Heart right ventricle (tissue), 16 donors: ENCODE measurements around the gene TNFRSF4. TPM values are rescaled to one million over a fixed set of nuclear protein-coding genes. Genes with fewer than 3 reads are reported as not detected.
A peak's percentile ranks its signal among the peaks of the same experiment; 100 is the strongest.

Experiments
- ATAC-seq, 8 donors: fragments of 200-7000 bp; cut with Tn5 transposase; one replicate each; pipeline ENCODE4 v1.9.1; 2020; ENCODE audit warnings: mild to moderate bottlenecking in 8 of 8, moderate library complexity in 8 of 8, moderate number of reproducible peaks in 1 of 8
- DNase-seq, 2 donors: peaks; one replicate each; pipeline ENCODE4 v3.0.0-alpha.2; 2020
- H3K27ac ChIP-seq, 10 donors: fragments of 200-600 bp; sonication (generic) in 2 of 10; one replicate each; pipeline versions ENCODE4 v1.5.0 to v1.8.0; 2020 to 2022; ENCODE audit warnings: mild to moderate bottlenecking in 3 of 10
- H3K27me3 ChIP-seq, 7 donors: fragments of 200-600 bp; one replicate each; pipeline ENCODE4 v1.8.0; 2021 to 2022; ENCODE audit warnings: mild to moderate bottlenecking in 2 of 7
- H3K36me3 ChIP-seq, 9 donors: fragments of 200-600 bp; sonication (generic) in 1 of 9; one replicate each; pipeline versions ENCODE4 v1.5.0 to v1.8.0; 2020 to 2022; ENCODE audit warnings: mild to moderate bottlenecking in 2 of 9
- H3K4me1 ChIP-seq, 9 donors: fragments of 200-600 bp; sonication (generic) in 1 of 9; one replicate each; pipeline versions ENCODE4 v1.5.0 to v1.8.0; 2020 to 2022; ENCODE audit warnings: mild to moderate bottlenecking in 4 of 9
- H3K4me3 ChIP-seq, 10 donors: fragments of 200-600 bp; sonication (generic) in 2 of 10; one replicate each; pipeline versions ENCODE4 v1.5.0 to v1.8.0; 2020 to 2022; ENCODE audit warnings: mild to moderate bottlenecking in 7 of 10, moderate library complexity in 2 of 10
- H3K9me3 ChIP-seq, 11 donors: fragments of 200-600 bp in 10 of 11; sonication (generic) in 2 of 11; one replicate each; pipeline versions ENCODE4 v1.5.0 to v1.8.0; 2013 to 2022; ENCODE audit warnings: mild to moderate bottlenecking in 2 of 11, control low read depth in 1 of 11, moderate library complexity in 1 of 11
- WGBS, 2 donors: extraction: QIAGEN DNeasy Blood & Tissue Kit; methylation state at CpG; one replicate each; pipeline ENCODE4 v1.1.7; 2013; ENCODE audit warnings: inconsistent platforms in 1 of 2; 5-methylcytosine and 5-hydroxymethylcytosine counted together
- intact Hi-C, 10 donors: fragments of 100-400 bp; cut with DNase I; formaldehyde crosslinking; loops; one replicate each; pipeline versions ENCODE4 v1.11.1 to v1.14.2; 2022
- long read RNA-seq, 3 donors: library from polyadenylated mRNA; unstranded; transcript quantifications; one replicate each; pipeline ENCODE4 v2.0.0, GENCODE V29; 2020 to 2021
- polyA plus RNA-seq, 2 donors: library from polyadenylated mRNA; stranded (reverse); fragments of 200-250 nt; gene quantifications; one replicate each; pipeline ENCODE4 v1.2.3, GENCODE V29; 2013
- total RNA-seq, 10 donors: library from RNA; stranded (reverse); fragmentation: NEBNext Ultra II Directional in 3 of 10; extraction: Animal tissue kit (Norgen Biotek cat#: 25700) in 3 of 10; gene quantifications; one replicate each; pipeline versions ENCODE4 v1.2.1 to v1.2.4, GENCODE V29; 2021 to 2023
- TF ChIP-seq, protein P1 (sequence below), 9 donors: fragments of 200-600 bp; sonication (generic) in 2 of 9; IDR thresholded peaks; one replicate each; pipeline versions ENCODE4 v1.5.0 to v1.8.0; 2021 to 2022; ENCODE audit warnings: antibody characterized with exemption in 9 of 9, mild to moderate bottlenecking in 5 of 9, moderate library complexity in 1 of 9
- donor health status: Arrhythmogenic right ventricular cardiomyopathy.
- donor health status: ischemic (EF 13 %, LVEDD 7.1; RV severe dilation, severe dysfunction).
- donor health status: healthy with polysubstance abuse.
- donor health status: DM: no; HTN: yes; CAD: no.
- donor health status: DM: no; HTN: no; CAD: no.
- donor health status: ischemic (EF 25% LVEDD 6.9; RV normal size, moderate dysfunction).
- donor health status: ischemic (EF 25% LVEDD 5.7; RV mildly dilated, moderate dysfunction).
- donor health status: healthy.
- donor health status: DM: yes; HTN: yes; CAD: no.
- donor health status: Ischemic cardiomyopathy.
- donor health status: ischemic (EF 35%, LVEDD 5.7; RV mildly dilated, moderate dysfunction).
- donor health status: nonischemic (EF 11% LVEDD 7.7; RV severe dilation, severe dysfunction).
- donor health status: DM: yes; HTN: yes; CAD: no.
- donor health status: PGD.
- donor health status: ischemic (EF 29% LVEDD 5.4; RV normal size, mild dysfunction).
- donor health status: nonischemic (EF 23%, LVEDD 6.1; RV moderate dilation, normal function).

TNFRSF4 gene
- total RNA-seq (10 to 100 TPM in 1 of 10 donors, 1 to 10 TPM in 7, under 1 TPM in 2; 0.52 to 24.8 (median 5.0) TPM), polyA plus RNA-seq (1 to 10 TPM; 3.8 to 9.8 TPM)
- long read RNA-seq, donor 1, partial matches to known transcripts: 1 of 5 reads
- long read RNA-seq, donor 1, other reads (novel, unspliced or antisense): 1 of 5 reads
- long read RNA-seq, donor 2, partial matches to known transcripts: 0 of 4 reads
- long read RNA-seq, donor 2, other reads (novel, unspliced or antisense): 2 of 4 reads
- long read RNA-seq, donor 3: 0 reads

DNA sequence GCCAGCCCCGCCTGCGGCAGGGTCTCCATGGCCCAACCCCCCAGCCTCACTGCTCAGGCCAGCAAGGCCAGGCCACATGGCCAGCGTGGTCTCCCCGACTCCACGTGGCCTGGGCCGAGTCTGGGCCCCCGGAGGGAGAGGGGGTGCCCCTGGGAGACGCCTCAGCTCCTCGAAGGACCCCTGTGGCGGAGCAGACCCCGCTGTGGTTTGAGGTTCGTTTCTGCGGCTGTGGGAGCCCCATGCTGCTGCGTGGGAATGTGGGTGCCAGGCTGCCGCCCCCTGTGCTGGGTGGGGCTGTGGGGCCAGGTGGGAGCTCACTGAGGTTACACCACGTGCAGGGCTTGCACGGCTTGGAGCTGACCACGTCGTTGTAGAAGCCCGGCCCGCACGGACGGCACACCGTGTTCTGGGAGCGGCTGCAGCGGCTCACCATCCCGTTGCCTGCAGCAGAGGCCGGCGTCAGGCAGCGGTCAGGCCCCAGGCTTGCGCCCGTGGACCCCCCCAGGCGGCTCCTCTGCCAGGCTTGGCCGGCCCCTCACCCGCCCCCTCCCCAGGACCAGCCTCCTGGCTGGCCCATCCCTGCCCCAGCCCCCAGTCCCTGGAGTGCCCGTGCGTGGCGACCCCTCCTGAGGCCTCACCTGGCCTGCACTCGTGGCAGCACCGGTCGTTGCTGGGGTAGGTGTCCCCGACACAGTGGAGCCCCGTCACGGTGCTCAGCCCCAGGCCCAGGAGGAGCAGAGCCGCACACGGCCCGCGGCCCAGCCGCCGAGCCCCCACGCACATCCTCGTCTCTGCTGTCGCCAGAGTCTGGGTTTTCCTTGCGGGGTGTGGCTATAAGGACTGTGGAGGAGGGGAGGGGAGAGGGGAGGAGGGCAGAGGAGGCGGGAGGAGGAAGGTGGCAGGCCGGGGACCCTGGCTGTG is at the start of gene TNFRSF4:
TSS of gene TNFRSF4 (minus strand) at position 809 of the 921 bp plus-strand sequence. CDS start at position 783, 26 bp downstream.
- Histone ChIP-seq H3K4me1 (peaks cover 2 to 71% (median 40%) of the 10 kb centered on the region in 9 donors), H3K27me3 (peaks cover 0 to 29% (median 0%) of the 10 kb centered on the region in 7 donors), H3K9me3 (no peaks in the 10 kb centered on the region), H3K4me3 (peak within 1 kb of the TSS in 9 of 10 donors; percentile 19 to 59 (median 53)), H3K36me3 (peaks cover 0 to 37% (median 13%) of the 10 kb centered on the region in 9 donors), H3K27ac (peak within 1 kb of the TSS in 9 of 10 donors; percentile 69 to 87 (median 78))
- intact Hi-C loops: no loop called here
- TF ChIP-seq, protein P1, sequence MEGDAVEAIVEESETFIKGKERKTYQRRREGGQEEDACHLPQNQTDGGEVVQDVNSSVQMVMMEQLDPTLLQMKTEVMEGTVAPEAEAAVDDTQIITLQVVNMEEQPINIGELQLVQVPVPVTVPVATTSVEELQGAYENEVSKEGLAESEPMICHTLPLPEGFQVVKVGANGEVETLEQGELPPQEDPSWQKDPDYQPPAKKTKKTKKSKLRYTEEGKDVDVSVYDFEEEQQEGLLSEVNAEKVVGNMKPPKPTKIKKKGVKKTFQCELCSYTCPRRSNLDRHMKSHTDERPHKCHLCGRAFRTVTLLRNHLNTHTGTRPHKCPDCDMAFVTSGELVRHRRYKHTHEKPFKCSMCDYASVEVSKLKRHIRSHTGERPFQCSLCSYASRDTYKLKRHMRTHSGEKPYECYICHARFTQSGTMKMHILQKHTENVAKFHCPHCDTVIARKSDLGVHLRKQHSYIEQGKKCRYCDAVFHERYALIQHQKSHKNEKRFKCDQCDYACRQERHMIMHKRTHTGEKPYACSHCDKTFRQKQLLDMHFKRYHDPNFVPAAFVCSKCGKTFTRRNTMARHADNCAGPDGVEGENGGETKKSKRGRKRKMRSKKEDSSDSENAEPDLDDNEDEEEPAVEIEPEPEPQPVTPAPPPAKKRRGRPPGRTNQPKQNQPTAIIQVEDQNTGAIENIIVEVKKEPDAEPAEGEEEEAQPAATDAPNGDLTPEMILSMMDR (IDR thresholded peaks at IDR 0.05): no peak
- ATAC-seq: peak in 7 of 8 donors; percentile 1 to 29 (median 23)
- DNase-seq: peak in 1 of 2 donors; percentile 24
- 45 to 54% methylated on average over 54 to 56 of the region's 56 CpGs for WGBS, 2 donors

DNA sequence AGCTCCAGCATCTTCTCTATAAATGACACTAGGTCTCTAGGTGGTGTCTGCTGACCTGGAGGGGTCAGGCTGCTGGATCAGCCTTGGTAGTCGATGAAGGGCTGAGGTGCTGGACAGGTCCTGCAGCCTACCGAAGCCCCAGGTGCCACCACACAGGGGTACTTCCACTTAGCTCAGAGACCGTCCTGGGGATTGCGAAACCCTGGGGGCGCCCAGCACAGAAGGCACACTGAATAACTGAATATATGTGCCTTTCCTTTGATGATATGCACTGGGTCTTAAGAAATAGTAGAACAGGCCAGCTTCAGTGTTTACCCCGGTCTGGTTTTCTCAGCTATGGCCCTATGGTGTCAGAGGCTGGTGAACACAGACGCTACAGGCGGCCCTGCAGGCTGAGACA is 48.8 kb upstream of the TNFRSF4 start:
- Histone ChIP-seq H3K4me3 (no peak overlapping the region), H3K36me3 (peaks cover 0 to 90% (median 28%) of the 10 kb centered on the region in 9 donors), H3K9me3 (no peaks in the 10 kb centered on the region), H3K27me3 (no peaks in the 10 kb centered on the region), H3K27ac (no peak overlapping the region), H3K4me1 (peaks cover 0 to 35% (median 22%) of the 10 kb centered on the region in 9 donors)
- ATAC-seq (no peak), DNase-seq (no peak)
- 93 to 95% methylated on average over 8 of the region's 8 CpGs for WGBS, 2 donors
- TF ChIP-seq, protein P1 (IDR thresholded peaks at IDR 0.05): no peak
- intact Hi-C loops: no loop called here

DNA sequence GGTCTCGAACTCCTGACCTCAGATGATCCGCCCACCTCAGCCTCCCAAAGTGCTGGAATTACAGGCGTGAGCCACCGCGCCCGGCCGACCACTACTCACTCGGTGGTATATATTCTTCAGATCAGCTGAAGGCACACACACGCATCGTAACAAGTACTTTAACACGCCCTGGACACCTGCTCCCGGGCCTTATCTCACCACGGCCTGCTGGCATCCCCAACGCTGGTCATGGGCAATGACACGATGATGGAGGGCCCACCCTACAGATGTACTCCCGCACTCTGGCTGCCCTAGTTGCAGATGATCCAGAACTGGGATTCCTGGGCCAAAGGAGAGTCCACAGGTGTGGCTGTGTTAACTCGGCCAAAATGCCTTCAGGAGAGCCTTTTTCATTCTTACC is 48.1 kb upstream of the TNFRSF4 start:
- Histone ChIP-seq H3K36me3 (peaks cover 0 to 84% (median 28%) of the 10 kb centered on the region in 9 donors), H3K9me3 (no peaks in the 10 kb centered on the region), H3K27me3 (no peaks in the 10 kb centered on the region), H3K4me3 (no peak overlapping the region), H3K4me1 (peaks cover 0 to 35% (median 22%) of the 10 kb centered on the region in 9 donors), H3K27ac (no peak overlapping the region)
- no peak for DNase-seq
- TF ChIP-seq, protein P1 (IDR thresholded peaks at IDR 0.05): no peak
- intact Hi-C loops: no loop called here
- 95 to 96% methylated on average over 16 to 17 of the region's 17 CpGs for WGBS, 2 donors
- no peak for ATAC-seq

DNA sequence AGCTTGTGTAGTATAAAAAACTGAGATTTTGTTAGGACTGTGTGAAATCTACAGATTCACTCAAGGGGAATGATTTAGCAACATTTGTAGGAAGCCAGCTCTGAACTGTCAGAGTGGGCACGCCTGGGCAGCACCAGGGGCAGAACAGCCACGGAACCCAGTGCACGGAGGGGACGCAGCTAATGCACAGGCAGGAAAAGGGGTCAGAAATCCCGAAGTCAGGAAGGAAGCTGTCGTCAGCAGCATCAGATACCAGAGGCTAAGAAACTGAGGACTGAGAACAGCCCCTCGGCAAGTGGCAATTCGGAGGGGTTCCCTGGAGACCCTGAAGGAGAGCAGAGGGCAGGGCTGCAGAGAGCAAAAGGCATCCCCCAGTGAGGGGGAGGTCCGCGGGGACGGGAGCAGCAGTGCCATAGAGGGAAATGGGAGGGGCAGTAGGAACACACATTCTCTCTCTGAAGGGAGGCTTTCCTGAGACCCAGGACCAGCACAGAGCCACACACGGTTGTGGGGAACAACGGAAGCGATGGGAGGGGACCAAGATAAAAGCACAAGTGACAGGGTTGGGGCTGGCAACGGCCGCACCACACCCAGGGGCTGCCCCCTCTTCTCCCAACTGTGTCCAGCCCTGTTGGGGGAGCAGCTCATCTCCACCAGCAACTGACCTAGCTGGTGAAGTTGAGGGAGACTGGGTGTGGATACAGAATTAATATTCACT is 47.0 kb upstream of the TNFRSF4 start:
- no peaks in the 10 kb centered on the region for H3K9me3 ChIP-seq
- intact Hi-C loops: no loop called here
- TF ChIP-seq, protein P1 (IDR thresholded peaks at IDR 0.05): no peak
- peaks cover 0 to 35% (median 22%) of the 10 kb centered on the region in 9 donors for H3K4me1 ChIP-seq
- ATAC-seq: peak in 6 of 8 donors; percentile 4 to 57 (median 33)
- no peaks in the 10 kb centered on the region for H3K27me3 ChIP-seq
- peaks cover 0 to 85% (median 28%) of the 10 kb centered on the region in 9 donors for H3K36me3 ChIP-seq
- no peak for DNase-seq
- 55 to 61% methylated on average over 16 of the region's 16 CpGs for WGBS, 2 donors
- no peak overlapping the region for H3K4me3 ChIP-seq
- peak overlapping the region in 5 of 10 donors; percentile 5 to 56 (median 24) for H3K27ac ChIP-seq
